Measurements from ENCODE around the gene SYS1.

DNA sequence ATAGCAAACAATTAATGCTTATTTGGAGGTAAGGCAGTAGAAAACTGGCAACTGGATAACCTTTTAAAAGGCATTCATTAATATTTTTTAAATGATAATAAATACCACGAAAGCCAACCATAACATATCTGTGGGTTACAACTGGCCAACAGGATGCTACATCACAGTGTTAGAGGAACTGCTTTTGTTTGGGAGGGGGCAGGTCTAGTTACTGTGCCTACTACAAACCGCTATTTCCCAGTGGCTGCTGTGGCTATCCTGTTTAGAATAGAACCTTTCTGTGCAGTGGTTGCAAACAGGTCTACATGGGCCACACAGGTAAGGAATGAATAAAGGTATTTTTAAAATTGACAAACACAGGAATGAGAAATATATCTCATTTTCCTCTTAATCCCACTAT is 54.0 kb downstream of the SYS1 start:
- TF ChIP-seq, protein P1, sequence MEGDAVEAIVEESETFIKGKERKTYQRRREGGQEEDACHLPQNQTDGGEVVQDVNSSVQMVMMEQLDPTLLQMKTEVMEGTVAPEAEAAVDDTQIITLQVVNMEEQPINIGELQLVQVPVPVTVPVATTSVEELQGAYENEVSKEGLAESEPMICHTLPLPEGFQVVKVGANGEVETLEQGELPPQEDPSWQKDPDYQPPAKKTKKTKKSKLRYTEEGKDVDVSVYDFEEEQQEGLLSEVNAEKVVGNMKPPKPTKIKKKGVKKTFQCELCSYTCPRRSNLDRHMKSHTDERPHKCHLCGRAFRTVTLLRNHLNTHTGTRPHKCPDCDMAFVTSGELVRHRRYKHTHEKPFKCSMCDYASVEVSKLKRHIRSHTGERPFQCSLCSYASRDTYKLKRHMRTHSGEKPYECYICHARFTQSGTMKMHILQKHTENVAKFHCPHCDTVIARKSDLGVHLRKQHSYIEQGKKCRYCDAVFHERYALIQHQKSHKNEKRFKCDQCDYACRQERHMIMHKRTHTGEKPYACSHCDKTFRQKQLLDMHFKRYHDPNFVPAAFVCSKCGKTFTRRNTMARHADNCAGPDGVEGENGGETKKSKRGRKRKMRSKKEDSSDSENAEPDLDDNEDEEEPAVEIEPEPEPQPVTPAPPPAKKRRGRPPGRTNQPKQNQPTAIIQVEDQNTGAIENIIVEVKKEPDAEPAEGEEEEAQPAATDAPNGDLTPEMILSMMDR (IDR thresholded peaks at IDR 0.05): no peak
- no peak for TF ChIP-seq EZH2 (IDR thresholded peaks at IDR 0.05)
- TF ChIP-seq EZH2phosphoT487 (IDR thresholded peaks at IDR 0.05): no peak
